B cell (primary cell): ENCODE results near the gene FSCN2. TPM values are rescaled to one million over a fixed set of nuclear protein-coding genes. Genes with fewer than 3 reads are reported as not detected.

Source experiments
- ATAC-seq: fragments of 200-7000 bp; cut with Tn5 transposase; one replicate; pipeline ENCODE4 v1.10.0; 2021; ENCODE audit warnings: low read depth, mild to moderate bottlenecking, moderate number of reproducible peaks, moderate library complexity
- CTCF ChIA-PET: fragments of 350-600 bp; sonication (Branson Sonifier 250); formaldehyde crosslinking; loops from one replicate; lab custom pipeline; 2021; ENCODE audit warnings: antibody characterized with exemption, inconsistent platforms; lab: Charles Lee
- POLR2A ChIA-PET: fragments of 350-600 bp; sonication (Branson Sonifier 250); formaldehyde crosslinking; loops from one replicate; lab custom pipeline; 2021; ENCODE audit warnings: antibody characterized with exemption; lab: Charles Lee
- DNase-seq: peaks from one replicate; pipeline ENCODE4 v3.0.0; 2013
- H2AFZ ChIP-seq: 2 replicates; pipeline ENCODE4 v1.6.1; 2012; ENCODE audit warnings: mild to moderate bottlenecking, low read depth, low read length; ENCODE audit not compliant: insufficient read depth, poor library complexity, severe bottlenecking
- H3K27ac ChIP-seq, 2 donors: 1 replicate in 1 of 2; 2 replicates in 1 of 2; pipeline ENCODE4 v1.5.1; 2012 to 2013; ENCODE audit warnings: low read length in 2 of 2, mild to moderate bottlenecking in 2 of 2, moderate library complexity in 1 of 2
- H3K27me3 ChIP-seq, 4 experiments: fragments of 200-600 bp in 1 of 4; sonication (generic) in 1 of 4; replicated peaks in 1 of 4; 1 replicate in 2 of 4; 2 replicates in 2 of 4; pipeline versions ENCODE4 v1.6.1 to v1.7.0; 2013 to 2016; ENCODE audit warnings: low read length in 3 of 4, mild to moderate bottlenecking in 2 of 4, mixed read lengths in 1 of 4, moderate library complexity in 1 of 4; ENCODE audit not compliant: insufficient read depth in 4 of 4, control insufficient read depth in 3 of 4; ENCODE audit errors: control extremely low read depth in 1 of 4
- H3K36me3 ChIP-seq, 2 experiments: replicated peaks in 1 of 2; 1 replicate in 1 of 2; 2 replicates in 1 of 2; pipeline versions ENCODE4 v1.6.1 to v1.7.1; 2013; ENCODE audit warnings: low read length in 1 of 2; ENCODE audit not compliant: insufficient read depth in 2 of 2, control insufficient read depth in 1 of 2; ENCODE audit errors: control extremely low read depth in 1 of 2, extremely low read depth in 1 of 2
- H3K4me1 ChIP-seq, 2 donors: fragments of 200-600 bp in 1 of 2; sonication (generic) in 1 of 2; 1 replicate in 1 of 2; 2 replicates in 1 of 2; pipeline versions ENCODE4 v1.5.1 to v1.6.1; 2013 to 2017; ENCODE audit warnings: low read length in 2 of 2; ENCODE audit not compliant: control insufficient read depth in 2 of 2, insufficient read depth in 2 of 2
- H3K4me2 ChIP-seq: replicated peaks from 2 replicates; pipeline ENCODE3; 2012; ENCODE audit warnings: mild to moderate bottlenecking, low read depth, low read length; ENCODE audit not compliant: poor library complexity, severe bottlenecking
- H3K4me3 ChIP-seq, 5 experiments: fragments of 200-600 bp in 1 of 5; sonication (generic) in 1 of 5; 1 replicate in 3 of 5; 2 replicates in 2 of 5; pipeline versions ENCODE4 v1.5.1 to v1.7.0; 2011 to 2016; ENCODE audit warnings: low read length in 4 of 5, mild to moderate bottlenecking in 4 of 5, low read depth in 2 of 5, control low read depth in 1 of 5, moderate library complexity in 1 of 5; ENCODE audit not compliant: insufficient read depth in 1 of 5; ENCODE audit errors: control extremely low read depth in 1 of 5, extremely low read depth in 1 of 5
- H3K79me2 ChIP-seq: fragments of 200-600 bp; sonication (generic); one replicate; pipeline ENCODE4 v1.6.0; 2016; ENCODE audit warnings: low read length; ENCODE audit not compliant: control insufficient read depth, insufficient read depth
- H3K9ac ChIP-seq: fragments of 200-600 bp; sonication (generic); 2 replicates; pipeline ENCODE4 v1.6.1; 2017; ENCODE audit warnings: mild to moderate bottlenecking, low read length, moderate library complexity
- H3K9me3 ChIP-seq, 3 donors: one replicate each; pipeline versions ENCODE4 v1.6.1 to v1.7.1; 2013; ENCODE audit warnings: low read length in 2 of 3; ENCODE audit not compliant: control insufficient read depth in 2 of 3, insufficient read depth in 1 of 3; ENCODE audit errors: control extremely low read depth in 1 of 3
- H4K20me1 ChIP-seq: 2 replicates; pipeline ENCODE4 v1.6.0; 2012; ENCODE audit warnings: mild to moderate bottlenecking, low read length; ENCODE audit not compliant: insufficient read depth, control insufficient read depth, poor library complexity, severe bottlenecking
- H3K27ac Mint-ChIP-seq: one replicate; pipeline ENCODE4 v1.8.0; 2021; ENCODE audit warnings: mixed read lengths
- H3K27me3 Mint-ChIP-seq: one replicate; pipeline ENCODE4 v1.8.0; 2021; ENCODE audit warnings: mixed read lengths
- H3K4me1 Mint-ChIP-seq: one replicate; pipeline ENCODE4 v1.8.0; 2021; ENCODE audit warnings: mixed read lengths
- H3K4me3 Mint-ChIP-seq: one replicate; pipeline ENCODE4 v1.8.0; 2021; ENCODE audit warnings: mixed read lengths
- H3K9me3 Mint-ChIP-seq: one replicate; pipeline ENCODE4 v1.8.0; 2022; ENCODE audit warnings: mixed read lengths; ENCODE audit not compliant: insufficient read depth
- EZH2 ChIP-seq: IDR thresholded peaks from 2 replicates; pipeline ENCODE4 v1.6.1; 2012; ENCODE audit warnings: borderline replicate concordance, low read depth, mild to moderate bottlenecking, moderate library complexity, low read length; ENCODE audit not compliant: insufficient read depth, poor library complexity, severe bottlenecking
- WGBS: methylation state at CpG from one replicate; pipeline ENCODE4 v1.1.5; 2013; ENCODE audit warnings: missing lambda C conversion rate; ENCODE audit not compliant: insufficient coverage; 5-methylcytosine and 5-hydroxymethylcytosine counted together
- intact Hi-C: fragments of 100-400 bp; cut with micrococcal nuclease; formaldehyde crosslinking; loops from one replicate; pipeline ENCODE4 v1.10.0; 2022
- polyA plus RNA-seq: library from polyadenylated mRNA; depleted of rRNA; stranded (reverse); fragments of >200 nt; gene quantifications from 2 replicates; pipeline ENCODE4 v1.2.3, GENCODE V29; 2012
- total RNA-seq, 2 donors: library from RNA; stranded (reverse); fragments of 120-200 nt in 1 of 2; gene quantifications; 1 replicate in 1 of 2; 2 replicates in 1 of 2; pipeline versions ENCODE4 v1.2.3 to v1.2.4, GENCODE V29; 2013 to 2022
- TF ChIP-seq, protein P1 (sequence below): fragments of 200-600 bp; IDR thresholded peaks from one replicate; pipeline ENCODE4 v1.8.0; 2022; ENCODE audit warnings: antibody characterized with exemption, mild to moderate bottlenecking

FSCN2 gene
- total and polyA plus RNA-seq, 2 donors (not counting 1 experiment from before 2014, with no cell fraction given): 6.3 to 12.0 TPM

DNA sequence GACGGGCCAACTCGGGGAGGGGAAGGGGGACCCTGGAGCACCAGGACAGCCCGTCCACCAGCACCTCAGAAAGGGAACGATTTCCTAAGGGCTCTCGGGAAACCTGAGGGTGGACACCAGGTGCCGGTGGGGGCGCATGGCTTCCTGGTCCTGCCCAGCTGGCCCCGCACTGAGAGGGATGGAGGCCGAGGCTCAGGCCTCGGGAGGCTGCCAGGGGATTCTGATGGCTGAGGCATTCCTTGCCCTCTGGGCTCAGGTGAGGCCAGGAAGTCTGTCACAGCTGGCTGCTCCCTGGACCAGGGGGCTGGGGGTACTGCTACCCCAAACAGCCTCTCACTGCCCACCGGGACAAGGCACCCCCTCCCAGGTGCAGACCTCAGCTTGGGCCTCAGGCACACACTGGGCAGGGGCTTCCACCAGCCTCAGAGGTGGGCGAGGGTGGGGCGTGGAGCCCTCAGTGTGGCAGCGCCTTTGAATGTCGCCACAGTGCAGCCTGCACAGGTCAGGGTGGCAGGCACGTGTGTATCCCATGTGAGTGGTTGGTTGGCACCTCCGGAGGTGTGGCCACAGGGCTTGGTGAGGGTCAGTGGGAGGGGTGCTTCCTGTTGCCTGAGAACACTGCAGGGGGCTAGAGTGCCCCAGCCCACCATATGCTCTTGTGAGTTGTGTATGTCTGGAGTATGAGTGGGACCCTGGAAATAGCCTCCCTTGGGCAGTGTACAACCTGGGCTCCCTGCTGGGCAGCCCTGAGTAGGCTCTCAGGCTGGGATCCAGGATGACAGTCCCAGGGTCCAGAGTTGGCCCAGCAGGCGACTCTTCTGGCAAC lies 3.9 kb upstream of the FSCN2 start:
- Histone ChIP-seq H3K9ac (no peak overlapping the region), H3K4me1 (peaks cover 8 to 21% of the 10 kb centered on the region in 2 donors), H3K27me3 (peaks cover 0 to 25% (median 2%) of the 10 kb centered on the region in 4 experiments), H3K79me2 (peaks cover 34% of the 10 kb centered on the region), H3K4me2 (no peak overlapping the region), H3K9me3 (no peaks in the 10 kb centered on the region), H3K27ac (no peak overlapping the region), H2AFZ (no peak overlapping the region), H3K4me3 (no peak overlapping the region), H4K20me1 (peaks cover 23% of the 10 kb centered on the region), H3K36me3 (no peaks in the 10 kb centered on the region)
- ChIA-PET POLR2A (no interaction called here), CTCF (interaction anchor here (7.3 kb wide), 1 partner anchor 76 kb away, joined by 75 read pairs; no protein-coding TSS in a partner anchor)
- Mint-ChIP-seq H3K4me1 (peaks cover 6% of the 10 kb centered on the region), H3K27me3 (no peaks in the 10 kb centered on the region), H3K27ac (no peak overlapping the region), H3K9me3 (no peaks in the 10 kb centered on the region), H3K4me3 (no peak overlapping the region)
- intact Hi-C loops: no loop called here
- TF ChIP-seq, protein P1, sequence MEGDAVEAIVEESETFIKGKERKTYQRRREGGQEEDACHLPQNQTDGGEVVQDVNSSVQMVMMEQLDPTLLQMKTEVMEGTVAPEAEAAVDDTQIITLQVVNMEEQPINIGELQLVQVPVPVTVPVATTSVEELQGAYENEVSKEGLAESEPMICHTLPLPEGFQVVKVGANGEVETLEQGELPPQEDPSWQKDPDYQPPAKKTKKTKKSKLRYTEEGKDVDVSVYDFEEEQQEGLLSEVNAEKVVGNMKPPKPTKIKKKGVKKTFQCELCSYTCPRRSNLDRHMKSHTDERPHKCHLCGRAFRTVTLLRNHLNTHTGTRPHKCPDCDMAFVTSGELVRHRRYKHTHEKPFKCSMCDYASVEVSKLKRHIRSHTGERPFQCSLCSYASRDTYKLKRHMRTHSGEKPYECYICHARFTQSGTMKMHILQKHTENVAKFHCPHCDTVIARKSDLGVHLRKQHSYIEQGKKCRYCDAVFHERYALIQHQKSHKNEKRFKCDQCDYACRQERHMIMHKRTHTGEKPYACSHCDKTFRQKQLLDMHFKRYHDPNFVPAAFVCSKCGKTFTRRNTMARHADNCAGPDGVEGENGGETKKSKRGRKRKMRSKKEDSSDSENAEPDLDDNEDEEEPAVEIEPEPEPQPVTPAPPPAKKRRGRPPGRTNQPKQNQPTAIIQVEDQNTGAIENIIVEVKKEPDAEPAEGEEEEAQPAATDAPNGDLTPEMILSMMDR: no peak
- TF ChIP-seq EZH2: no peak
- ATAC-seq (no peak), DNase-seq (no peak)
- 87% methylated on average over 18 of the region's 18 CpGs for WGBS

DNA sequence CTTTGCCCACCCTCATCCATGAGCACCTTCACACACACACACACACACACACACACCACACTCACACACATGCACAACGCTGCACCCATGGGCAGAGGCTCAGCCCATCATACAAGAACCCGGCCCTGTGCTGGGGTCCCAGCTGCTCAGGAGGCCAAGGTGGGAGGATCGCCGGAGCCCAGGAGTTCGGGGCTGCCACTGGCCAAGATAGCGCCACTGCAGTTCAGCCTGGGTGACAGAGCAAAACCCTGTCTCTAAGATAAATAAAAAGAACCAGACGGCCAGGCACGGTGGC lies 3.4 kb upstream of the FSCN2 start:
- no peak overlapping the region for H3K4me3 Mint-ChIP-seq
- no peak for ATAC-seq

More for the DNA sequence above, 3.4 kb upstream of the FSCN2 start:
- intact Hi-C loops: no loop called here
- Mint-ChIP-seq H3K9me3 (no peaks in the 10 kb centered on the region), H3K27me3 (no peaks in the 10 kb centered on the region), H3K4me1 (peaks cover 6% of the 10 kb centered on the region), H3K27ac (no peak overlapping the region)
- Histone ChIP-seq H3K27ac (no peak overlapping the region), H3K4me3 (no peak overlapping the region), H3K4me2 (no peak overlapping the region), H4K20me1 (peaks cover 23% of the 10 kb centered on the region), H3K27me3 (peaks cover 0 to 25% (median 2%) of the 10 kb centered on the region in 4 experiments), H3K4me1 (peaks cover 4 to 16% of the 10 kb centered on the region in 2 donors), H2AFZ (no peak overlapping the region), H3K9ac (no peak overlapping the region), H3K36me3 (no peaks in the 10 kb centered on the region), H3K9me3 (no peaks in the 10 kb centered on the region), H3K79me2 (peaks cover 28% of the 10 kb centered on the region)
- no peak for DNase-seq
- TF ChIP-seq, protein P1: no peak
- TF ChIP-seq EZH2: no peak
- ChIA-PET CTCF (no interaction called here), POLR2A (no interaction called here)
- 87% methylated on average over 7 of the region's 8 CpGs for WGBS
